HG03457 (cell line): Measurements from ENCODE around the gene NR6A1.

ENCODE experiments used
- ATAC-seq: cut with Tn5 transposase; IDR thresholded peaks from one replicate; pipeline ENCODE4 v1.9.1; 2021; ENCODE audit warnings: moderate number of reproducible peaks; ENCODE audit not compliant: unreplicated experiment

NR6A1 gene

GRCh38 chr9:124544535-124544934, 226.6 kb downstream of the NR6A1 start:
- ATAC-seq, result no peak

DNA sequence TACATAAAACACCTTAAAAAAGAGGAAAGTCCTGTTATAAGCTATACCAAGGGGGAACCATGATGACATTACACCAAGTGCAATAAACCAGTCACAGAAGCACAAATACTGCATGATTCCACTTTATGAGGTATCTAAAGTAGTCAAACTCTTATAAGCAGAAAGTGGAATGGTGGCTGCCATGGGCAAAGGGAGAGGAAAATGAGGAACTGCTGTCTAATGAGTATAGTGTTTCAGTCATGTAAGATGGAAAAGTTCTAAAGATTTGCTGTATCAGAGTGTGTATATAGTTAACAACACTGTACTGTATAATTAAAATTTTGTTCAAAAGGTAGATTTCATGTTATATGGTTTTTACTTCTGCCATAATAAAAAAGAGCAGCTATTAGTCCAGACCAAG, 229.3 kb downstream of the NR6A1 start:
- ATAC-seq, result no peak

DNA sequence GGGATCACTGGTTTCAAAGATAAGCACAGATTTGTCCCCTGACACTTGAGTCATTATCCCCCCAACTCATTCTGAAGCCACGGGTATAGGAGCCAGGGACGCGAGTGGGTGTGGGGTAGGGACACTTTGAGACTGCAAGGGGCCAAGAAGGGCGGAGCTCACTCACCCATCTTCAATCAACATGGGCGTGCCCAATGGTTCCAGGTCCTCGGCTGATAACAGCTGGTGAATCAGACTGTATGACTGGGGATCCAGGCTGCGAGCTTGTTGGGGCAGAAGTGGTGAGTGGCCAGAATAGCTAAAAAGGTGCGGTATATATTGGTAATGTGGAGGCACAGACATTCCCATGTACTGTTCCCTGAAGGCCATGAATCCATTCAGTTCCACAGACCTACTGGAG, 233.2 kb downstream of the NR6A1 start:
- ATAC-seq, result no peak

DNA sequence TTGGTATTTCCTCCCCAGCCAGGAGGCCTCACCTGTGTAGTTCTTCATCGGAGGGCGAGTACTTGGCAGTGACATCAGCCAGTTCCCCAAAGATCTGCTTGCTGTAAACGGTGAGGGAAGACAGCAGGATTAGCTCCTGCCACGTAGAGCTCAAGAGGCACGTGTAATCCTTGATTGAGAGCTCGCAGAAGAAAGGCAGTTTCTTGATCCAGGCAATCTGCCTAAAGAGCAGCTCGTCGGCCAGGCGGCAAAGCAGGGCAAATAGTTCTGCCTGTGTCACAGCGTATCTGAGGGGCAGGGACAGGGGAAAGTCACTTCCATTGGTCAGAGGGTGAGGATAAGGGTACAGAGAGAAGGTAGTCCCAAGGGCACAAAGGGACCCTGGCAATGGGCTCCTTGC, 235.3 kb downstream of the NR6A1 start:
- no peak for ATAC-seq

DNA sequence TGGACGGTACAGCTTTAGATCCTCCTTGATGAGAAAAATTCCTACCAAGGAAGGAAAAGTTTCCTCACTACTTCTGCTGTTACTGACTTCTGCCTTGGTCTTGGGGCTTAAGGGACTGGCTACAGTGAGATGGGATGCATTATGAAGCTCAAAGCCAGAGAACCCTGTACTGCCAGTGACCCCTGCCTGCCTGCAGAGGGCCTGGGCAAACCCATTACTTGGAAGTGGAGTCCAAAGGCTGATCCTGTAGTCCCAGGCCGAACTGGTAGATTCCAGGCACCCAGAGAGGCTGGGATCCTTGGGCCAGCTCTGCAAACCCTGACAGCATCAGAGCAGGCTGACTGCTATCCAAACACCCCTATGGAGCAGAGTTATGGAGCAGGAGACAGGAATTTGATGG, 238.2 kb downstream of the NR6A1 start:
- no peak for ATAC-seq

DNA sequence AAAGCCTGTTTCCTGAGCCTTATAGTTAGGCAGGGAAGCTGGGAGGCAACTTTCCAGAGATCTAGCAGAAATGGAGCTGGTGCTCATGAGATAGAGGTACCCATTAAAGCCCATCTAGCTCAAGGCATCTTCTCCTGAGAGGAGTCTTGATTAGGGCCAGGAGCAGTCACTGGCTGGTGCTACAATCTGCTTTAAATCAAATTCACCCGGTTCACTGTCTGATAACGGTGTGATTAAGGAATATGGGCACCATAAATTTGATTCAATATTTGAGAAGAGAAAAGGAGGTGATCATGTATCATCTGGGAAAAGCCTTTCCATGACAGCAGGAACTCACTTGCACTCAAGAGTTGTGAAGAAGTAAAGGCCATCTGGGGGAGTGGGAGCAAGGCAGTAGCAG, 240.0 kb downstream of the NR6A1 start:
- no peak for ATAC-seq

- ATAC-seq, result no peak
Measured at GRCh38 chr9:124530246-124530645, 240.9 kb downstream of the NR6A1 start.

DNA sequence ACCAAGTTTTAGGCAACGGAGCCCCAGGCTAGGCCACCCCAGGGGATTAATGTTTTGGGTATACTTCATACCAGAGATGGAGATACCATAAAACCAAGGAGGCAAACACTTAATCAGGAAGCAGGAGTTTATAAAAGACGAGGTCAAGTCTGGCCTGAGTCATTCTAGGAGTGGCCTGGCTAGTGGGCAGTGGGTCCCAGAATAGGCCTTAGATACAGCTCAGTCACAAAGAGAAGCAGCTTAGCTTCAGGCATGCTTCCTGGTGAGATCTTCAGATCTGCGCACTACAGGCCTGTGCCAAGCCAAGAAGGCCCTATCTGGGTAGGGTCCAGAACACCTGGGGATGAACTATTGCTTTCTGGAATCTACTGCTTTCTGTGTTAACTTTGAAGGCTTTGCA, 243.3 kb downstream of the NR6A1 start:
- no peak for ATAC-seq

- no peak for ATAC-seq
Measured at GRCh38 chr9:124526174-124526573, 244.9 kb downstream of the NR6A1 start.

DNA sequence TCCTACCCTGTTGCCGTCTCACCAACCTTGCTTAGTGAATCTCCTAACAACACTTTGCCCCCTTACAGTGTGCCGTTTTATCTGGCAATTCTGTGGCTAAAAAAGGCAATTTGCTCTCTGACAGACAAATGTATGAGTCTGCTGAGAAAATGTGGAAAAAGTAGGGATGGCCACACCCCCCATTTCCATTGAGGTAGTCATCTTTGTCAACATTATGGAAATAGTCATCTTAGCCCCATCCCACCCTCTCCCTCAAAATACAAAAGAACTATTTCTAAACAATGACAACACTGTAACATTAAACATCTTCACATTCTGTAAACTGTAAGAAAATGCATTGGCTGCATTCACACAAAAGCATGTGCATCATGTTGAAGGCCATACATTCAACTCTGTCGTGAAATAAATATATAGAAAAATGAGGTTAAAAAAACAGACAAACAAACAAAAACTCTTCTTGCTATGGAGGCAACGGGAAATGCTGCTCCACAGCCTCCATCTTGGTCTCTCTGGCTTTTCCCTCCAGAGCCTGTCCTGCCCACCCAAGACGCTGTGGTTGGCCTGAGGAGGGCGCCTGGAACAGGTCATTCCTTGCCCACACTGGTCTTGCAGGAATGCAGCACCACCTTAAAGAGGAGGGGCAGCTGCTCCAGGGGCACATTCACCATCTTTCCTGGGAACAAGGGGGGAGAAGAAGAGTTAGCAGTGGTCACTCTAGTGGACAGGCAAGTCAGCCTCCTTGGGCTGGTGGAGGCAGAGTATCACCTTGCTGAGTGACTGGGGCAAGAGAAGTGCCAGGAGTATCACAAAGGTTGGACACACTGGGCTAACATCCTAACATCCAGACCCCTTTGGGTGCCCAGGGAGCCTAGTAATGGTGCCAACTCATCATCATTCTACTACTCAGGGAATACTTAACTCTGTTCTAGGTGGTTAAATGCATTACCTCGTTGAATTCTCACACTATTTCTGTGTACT, 248.7 kb downstream of the NR6A1 start:
- no peak for ATAC-seq

DNA sequence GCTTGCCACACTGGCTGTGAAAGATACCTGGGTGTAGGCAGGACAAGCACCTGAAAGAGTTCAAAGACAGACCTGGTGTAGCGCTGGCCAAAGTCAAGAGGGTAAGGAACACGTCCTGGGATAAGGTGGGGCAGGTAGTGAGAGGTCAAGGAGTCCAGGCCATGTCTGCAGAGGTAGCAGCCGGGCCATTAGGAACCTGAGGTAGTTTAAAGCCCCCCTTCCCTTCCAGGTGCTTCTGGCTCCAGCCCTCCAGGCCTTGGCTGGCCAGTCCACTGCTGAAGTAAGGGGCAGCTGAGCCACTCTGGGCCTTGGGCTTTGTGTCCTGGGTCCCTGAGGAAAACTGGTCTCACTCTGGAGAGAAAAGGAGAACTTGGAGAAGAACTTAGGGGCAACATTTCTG, 250.0 kb downstream of the NR6A1 start:
- ATAC-seq, result no peak

DNA sequence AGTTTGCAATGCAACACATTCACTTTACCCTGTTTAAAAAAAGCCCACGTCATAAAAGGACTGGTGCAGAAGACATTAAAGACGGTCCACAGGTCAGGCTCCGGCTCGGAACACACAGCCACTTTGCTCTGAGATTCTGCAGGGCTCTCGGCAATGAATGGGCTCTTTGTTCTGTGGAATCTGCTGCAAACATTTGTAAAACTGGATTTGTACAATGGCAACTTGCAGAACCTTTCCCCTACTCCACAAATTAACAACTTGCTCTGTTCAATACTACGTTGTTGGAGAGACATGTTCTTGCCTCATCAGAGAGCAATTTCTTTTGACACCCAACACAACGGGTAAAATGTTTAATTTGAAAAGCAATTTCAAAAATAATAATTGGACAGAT, 250.9 kb downstream of the NR6A1 start:
- ATAC-seq, result no peak

- ATAC-seq, result no peak
Measured at GRCh38 chr9:124518116-124518515, 253.0 kb downstream of the NR6A1 start.

GRCh38 chr9:124517600-124517999, 253.5 kb downstream of the NR6A1 start:
- ATAC-seq, result no peak

- ATAC-seq, result no peak
Measured at GRCh38 chr9:124514874-124515273, 256.2 kb downstream of the NR6A1 start.

DNA sequence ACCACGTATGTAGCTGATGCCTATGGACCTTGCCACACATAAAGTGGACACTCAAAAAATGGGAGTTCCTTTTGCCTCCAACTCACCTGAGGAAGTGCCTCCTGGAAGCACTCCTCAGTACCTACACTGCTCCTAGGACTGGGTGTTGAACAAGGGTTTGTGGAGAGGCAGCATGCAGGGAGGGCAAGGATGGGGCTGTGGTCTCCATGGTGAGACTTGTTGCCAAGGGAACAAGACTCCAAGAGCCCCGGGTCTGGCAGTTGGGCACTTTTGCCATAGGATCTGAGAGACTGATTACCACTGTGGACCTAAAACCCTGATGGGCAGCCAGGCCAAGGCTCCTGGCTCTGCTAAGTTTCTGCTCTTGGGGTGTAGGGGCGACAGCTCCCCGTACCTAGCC, 257.0 kb downstream of the NR6A1 start:
- ATAC-seq, result no peak

DNA sequence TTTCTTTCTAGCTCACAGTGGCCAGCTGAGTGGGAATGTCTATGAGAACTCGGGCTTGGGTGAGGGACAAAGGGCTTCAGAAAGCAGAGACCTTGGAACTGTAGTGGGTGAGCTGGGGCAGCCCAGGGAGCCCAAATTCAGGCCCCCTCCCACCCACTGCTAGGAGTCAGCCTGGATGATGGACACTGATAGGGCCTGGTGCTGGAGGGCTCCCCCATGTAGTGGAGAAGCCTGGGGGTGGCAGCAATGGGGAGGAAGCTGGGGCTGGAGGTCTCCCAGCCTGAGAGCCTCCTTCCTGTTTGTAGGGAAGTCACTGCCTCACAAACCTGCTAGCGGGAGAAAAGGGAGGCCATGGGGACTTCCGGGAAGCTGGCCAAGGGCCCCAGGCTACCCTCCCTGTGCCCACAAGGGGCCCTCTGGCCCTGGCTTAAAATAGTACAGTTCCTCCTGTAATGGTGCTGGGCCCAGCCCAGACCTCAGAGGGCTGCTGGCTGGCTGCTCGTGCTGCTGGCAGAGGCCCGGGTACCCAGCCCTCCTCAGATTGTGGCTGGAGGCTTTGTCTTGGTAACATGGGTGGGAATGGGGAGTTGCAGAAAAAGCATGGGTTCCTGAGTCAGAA, 257.6 kb downstream of the NR6A1 start:
- ATAC-seq, result no peak

DNA sequence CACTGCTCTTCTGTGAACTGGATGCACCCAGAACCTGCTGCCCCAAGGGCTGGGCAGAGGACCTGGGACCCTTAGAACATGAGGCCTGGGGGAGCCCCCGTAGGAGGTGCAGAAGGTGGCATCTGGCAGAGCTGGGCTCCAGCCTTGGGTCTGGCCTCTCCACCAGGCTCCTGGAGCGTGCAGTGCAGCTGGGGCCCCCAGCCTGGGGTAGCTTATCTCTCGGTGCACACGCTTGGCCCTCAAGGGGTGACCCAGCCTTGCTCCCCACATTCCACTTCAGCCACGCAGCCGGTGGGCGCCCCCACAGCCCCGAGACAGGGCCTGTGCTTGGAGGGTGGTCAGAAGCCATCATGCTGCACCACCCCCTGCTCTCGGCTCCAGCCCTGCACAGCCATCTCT, 258.3 kb downstream of the NR6A1 start:
- no peak for ATAC-seq

GRCh38 chr9:124511891-124512805, 259.0 kb downstream of the NR6A1 start:
- no peak for ATAC-seq

GRCh38 chr9:124511426-124511840, 259.7 kb downstream of the NR6A1 start:
- ATAC-seq, result no peak
